Kidney epithelial cell (primary cell): ENCODE results near the gene ATP6V1B1. TPM values are rescaled to one million over a fixed set of nuclear protein-coding genes. Genes with fewer than 3 reads are reported as not detected.

Source experiments
- DNase-seq: peaks from one replicate; pipeline ENCODE4 v3.0.0-alpha.2; 2010; ENCODE audit warnings: low read depth
- H3K27me3 ChIP-seq: 2 replicates; pipeline ENCODE4 v1.6.0; 2011; ENCODE audit warnings: low read length; ENCODE audit not compliant: control insufficient read depth, insufficient read depth
- H3K36me3 ChIP-seq: 2 replicates; pipeline ENCODE4 v1.5.1; 2011; ENCODE audit warnings: low read length; ENCODE audit not compliant: control insufficient read depth, insufficient read depth
- H3K4me3 ChIP-seq: 2 replicates; pipeline ENCODE4 v1.5.1; 2011; ENCODE audit warnings: low read depth, mild to moderate bottlenecking, control low read depth, low read length
- total RNA-seq: library from RNA; depleted of rRNA; stranded (reverse); fragments of >200 nt; gene quantifications from 2 replicates; pipeline ENCODE4 v1.2.3, GENCODE V29; 2015
- TF ChIP-seq, protein P1 (sequence below): IDR thresholded peaks from 2 replicates; pipeline ENCODE4 v1.5.1; 2011; ENCODE audit warnings: mild to moderate bottlenecking, moderate library complexity, low read length, control low read depth, inconsistent platforms; ENCODE audit not compliant: insufficient read depth, poor library complexity, severe bottlenecking

Gene ATP6V1B1
- total RNA-seq, 1 donor from 2014 or later: not detected

DNA sequence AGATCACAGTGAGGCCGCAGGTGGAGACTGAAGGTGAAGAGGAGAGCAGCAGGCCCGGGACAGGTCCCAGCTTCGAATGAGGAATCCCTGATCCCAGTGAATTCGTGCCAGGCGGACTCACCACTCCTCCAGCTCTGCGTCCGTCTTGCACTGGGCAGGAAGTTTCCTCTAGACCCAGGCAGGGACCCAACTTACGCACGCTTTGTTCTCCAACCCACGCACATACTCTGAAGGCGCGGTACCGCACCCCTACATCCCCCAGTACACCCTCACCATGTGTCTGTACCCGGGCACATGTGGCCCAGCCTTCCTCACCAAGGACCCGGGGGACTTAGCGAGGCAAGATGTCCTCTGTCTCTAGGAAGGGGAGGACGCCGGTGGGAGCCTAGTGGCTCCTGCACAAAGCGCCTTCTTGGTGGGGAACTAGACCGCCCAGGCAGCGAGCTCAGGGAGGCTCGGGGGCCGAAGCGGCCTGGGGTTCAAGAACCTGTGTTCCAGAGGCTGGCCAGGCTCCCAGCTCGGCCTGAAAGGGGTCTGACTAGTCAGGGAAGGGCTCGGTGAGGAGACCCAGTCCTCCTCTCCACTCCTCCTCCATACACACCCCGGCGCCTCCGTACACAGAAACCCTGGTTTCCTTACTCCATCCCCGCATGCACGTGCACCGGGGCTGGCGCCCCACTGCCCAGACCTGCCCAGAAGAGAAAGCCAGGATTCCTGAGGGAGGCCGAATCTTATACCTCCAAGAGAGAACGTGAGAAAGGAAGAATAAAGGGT is 38.3 kb upstream of the ATP6V1B1 start:
- TF ChIP-seq, protein P1, sequence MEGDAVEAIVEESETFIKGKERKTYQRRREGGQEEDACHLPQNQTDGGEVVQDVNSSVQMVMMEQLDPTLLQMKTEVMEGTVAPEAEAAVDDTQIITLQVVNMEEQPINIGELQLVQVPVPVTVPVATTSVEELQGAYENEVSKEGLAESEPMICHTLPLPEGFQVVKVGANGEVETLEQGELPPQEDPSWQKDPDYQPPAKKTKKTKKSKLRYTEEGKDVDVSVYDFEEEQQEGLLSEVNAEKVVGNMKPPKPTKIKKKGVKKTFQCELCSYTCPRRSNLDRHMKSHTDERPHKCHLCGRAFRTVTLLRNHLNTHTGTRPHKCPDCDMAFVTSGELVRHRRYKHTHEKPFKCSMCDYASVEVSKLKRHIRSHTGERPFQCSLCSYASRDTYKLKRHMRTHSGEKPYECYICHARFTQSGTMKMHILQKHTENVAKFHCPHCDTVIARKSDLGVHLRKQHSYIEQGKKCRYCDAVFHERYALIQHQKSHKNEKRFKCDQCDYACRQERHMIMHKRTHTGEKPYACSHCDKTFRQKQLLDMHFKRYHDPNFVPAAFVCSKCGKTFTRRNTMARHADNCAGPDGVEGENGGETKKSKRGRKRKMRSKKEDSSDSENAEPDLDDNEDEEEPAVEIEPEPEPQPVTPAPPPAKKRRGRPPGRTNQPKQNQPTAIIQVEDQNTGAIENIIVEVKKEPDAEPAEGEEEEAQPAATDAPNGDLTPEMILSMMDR: no peak
- peaks cover 84% of the 10 kb centered on the region for H3K27me3 ChIP-seq
- DNase-seq: no peak
- no peak overlapping the region for H3K4me3 ChIP-seq
- no peaks in the 10 kb centered on the region for H3K36me3 ChIP-seq

DNA sequence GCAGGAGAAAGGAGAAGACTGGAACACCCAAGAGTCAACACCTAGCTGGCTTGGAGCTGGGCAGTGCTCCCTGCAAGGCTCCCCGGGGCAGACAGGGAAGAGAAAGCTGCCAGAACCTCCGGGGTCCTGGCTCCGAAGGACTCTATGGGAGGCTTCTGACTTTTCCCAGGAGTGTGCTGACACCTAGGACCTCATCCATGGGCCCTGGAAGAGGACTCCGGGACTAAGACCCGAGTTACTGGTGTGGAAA is 37.8 kb upstream of the ATP6V1B1 start:
- TF ChIP-seq, protein P1: no peak
- H3K27me3 ChIP-seq: peaks cover 81% of the 10 kb centered on the region
- no peak for DNase-seq
- no peaks in the 10 kb centered on the region for H3K36me3 ChIP-seq
- no peak overlapping the region for H3K4me3 ChIP-seq

DNA sequence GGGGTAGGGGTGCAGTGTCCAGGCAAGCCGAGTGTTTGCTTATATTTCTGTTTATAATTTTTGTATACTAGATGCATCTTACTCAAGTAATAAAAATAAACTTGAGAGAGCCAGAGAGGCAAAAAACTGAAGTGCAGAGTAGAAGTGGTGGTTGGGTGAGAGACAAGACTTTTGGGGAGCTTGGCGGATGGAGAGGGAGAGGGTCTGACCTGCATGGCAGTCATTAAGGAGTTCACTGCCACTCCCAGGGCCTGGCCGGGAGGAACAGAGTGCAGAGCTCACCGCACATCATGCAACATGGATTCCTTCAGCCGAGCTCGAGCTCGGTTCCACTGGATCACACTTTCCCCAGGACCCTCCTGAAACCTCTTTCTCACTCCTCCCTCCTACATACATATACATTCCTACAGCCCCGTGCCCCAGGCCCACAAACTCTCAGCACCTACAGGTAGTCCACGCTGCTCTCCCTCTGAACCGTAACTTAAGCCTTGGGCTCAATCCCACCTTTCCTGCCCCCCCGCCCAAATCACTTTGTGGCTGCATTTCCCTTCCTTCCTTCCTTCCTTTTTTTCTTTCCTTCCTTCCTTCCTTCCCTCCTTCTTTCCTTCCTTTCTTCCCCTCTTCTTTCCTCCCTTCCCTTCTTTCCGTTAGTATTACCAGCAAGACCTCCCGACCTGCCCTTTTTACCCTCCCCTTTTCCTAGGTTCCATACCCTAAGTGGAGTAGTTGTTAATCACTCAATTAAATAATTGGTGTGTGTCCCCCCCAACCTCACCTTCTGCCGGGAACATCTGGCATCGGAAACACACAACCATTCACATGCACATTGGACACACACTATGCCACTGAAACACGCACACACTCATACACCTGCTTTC is 37.1 kb upstream of the ATP6V1B1 start:
- TF ChIP-seq, protein P1: no peak
- Histone ChIP-seq H3K4me3 (no peak overlapping the region), H3K36me3 (no peaks in the 10 kb centered on the region), H3K27me3 (peaks cover 79% of the 10 kb centered on the region)
- no peak for DNase-seq

DNA sequence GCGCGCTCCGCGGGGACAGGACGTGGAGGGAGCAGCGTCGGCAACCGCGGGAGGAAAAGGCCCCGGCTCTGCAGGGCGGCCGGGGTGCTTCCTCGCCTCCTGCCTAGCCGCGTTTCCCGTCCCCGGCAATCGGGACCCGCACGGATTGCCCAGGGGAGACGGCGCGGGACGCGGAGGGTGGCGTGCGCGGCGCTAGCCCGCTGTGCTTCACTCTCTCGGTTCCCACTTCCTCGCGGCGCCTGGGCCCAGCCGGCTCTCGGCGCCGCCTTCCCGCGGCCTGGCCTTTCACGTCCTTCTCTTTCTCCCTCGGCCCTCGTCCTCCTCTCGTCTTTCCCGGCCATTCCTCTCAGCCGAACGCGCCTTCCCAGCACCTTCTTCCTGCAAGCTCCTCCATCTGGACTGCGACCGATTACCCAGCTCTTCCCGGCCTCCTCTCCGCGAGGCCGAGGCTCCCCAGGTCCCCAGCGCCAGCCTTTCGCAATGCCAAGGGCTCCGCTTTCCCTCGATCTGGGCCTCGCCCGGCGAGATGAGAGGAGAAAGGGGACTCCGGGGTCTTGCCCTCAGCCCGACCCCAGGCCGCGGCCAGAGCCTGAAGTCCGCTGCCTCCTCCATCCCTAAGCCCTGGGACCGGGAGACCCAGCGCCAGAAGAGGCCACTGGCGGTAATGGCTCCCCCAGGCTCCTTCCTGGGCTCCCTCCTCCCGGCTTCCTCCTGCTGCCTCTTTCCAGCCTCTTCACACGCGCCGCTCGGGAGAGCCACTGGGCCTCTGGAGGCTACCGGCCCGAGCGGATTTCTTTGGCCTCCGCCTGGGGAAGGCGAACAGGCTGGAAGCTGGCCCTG is 34.3 kb upstream of the ATP6V1B1 start:
- no peaks in the 10 kb centered on the region for H3K36me3 ChIP-seq
- peak overlapping the region; percentile 34 for H3K4me3 ChIP-seq
- TF ChIP-seq, protein P1: no peak
- no peak for DNase-seq
- H3K27me3 ChIP-seq: peaks cover 82% of the 10 kb centered on the region

DNA sequence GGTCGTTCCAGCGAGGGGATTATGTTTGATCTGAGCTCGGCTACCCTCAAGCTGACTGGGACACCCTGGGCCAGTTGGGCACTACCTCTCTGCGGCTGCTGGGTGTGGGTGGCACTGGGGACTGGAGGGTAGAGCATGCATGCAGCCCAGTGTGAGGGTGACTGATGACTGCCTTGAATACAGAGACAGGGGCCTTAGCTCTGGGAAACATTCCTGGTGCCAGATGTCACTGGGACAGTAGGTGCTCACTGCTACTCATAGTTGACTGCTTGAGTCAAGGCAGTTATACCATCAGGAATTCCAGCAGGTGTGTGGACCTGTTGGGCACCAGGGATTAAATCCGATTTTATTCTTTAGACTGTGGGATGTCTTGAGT is 33.6 kb upstream of the ATP6V1B1 start:
- Histone ChIP-seq H3K4me3 (no peak overlapping the region), H3K27me3 (peaks cover 82% of the 10 kb centered on the region), H3K36me3 (no peaks in the 10 kb centered on the region)
- no peak for DNase-seq
- TF ChIP-seq, protein P1: no peak
